ENCODE results near the gene STXBP1.

DNA sequence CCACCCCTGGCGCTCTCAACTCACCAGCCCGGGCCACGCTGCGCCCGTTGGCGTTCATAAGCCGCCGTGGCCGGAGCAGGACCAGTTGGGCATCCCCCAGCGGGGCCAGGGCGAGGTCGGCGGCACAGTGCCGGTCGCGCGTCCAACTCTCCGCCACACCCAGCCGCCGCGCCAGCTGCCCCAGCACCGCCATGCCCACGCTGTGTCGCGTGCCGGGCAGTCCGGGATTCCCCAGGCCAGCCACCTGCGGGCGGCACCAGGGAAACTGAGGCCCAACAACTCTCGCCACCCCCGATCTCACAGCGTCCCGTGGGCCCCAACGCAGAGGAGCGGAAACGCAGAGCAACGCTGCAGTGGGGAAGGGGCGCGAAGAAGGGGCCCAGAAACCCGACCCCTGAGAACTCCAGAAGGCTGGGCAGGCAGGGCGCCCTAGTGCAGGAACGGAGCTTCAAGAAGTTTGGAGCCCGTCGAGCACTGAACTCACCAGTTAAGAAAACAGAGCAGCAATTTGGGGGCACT lies 102.9 kb downstream of the STXBP1 start:
- TF ChIP-seq, protein P1, sequence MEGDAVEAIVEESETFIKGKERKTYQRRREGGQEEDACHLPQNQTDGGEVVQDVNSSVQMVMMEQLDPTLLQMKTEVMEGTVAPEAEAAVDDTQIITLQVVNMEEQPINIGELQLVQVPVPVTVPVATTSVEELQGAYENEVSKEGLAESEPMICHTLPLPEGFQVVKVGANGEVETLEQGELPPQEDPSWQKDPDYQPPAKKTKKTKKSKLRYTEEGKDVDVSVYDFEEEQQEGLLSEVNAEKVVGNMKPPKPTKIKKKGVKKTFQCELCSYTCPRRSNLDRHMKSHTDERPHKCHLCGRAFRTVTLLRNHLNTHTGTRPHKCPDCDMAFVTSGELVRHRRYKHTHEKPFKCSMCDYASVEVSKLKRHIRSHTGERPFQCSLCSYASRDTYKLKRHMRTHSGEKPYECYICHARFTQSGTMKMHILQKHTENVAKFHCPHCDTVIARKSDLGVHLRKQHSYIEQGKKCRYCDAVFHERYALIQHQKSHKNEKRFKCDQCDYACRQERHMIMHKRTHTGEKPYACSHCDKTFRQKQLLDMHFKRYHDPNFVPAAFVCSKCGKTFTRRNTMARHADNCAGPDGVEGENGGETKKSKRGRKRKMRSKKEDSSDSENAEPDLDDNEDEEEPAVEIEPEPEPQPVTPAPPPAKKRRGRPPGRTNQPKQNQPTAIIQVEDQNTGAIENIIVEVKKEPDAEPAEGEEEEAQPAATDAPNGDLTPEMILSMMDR (IDR thresholded peaks at IDR 0.05): no peak
- no peak for TF ChIP-seq POLR2A (IDR thresholded peaks at IDR 0.05)
- TF ChIP-seq EP300 (IDR thresholded peaks at IDR 0.05): no peak
